Non-pigmented ciliary epithelial cell (primary cell): ENCODE results near the gene CXCL8.
"Not testable (repeated sequence)": the region's sequence is repeated elsewhere in the genome, so short reads cannot be mapped to it uniquely, and the experiment has no call there.

ENCODE experiments used
- DNase-seq: peaks from one replicate; pipeline ENCODE4 v3.0.0-alpha.2; 2010; ENCODE audit warnings: low read depth

The CXCL8 gene

DNA sequence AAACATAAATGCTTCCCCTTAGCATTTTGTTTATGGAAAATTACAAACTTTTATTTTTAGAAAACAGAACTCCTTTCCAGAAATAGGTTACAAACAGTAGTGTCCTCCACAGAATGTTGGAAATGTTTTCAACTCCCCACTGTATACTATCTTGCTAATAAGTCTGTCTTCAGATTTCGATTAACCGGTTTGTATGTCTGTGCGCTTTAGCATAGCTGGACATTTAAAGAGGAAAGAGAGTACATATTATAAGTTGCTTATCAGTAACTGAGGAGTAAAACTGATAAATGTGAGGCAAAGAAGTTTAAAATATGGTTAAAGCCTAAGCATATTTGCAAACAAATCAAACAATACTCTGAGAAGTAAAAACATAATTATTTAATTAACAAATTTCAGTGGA, 3.4 kb downstream of the CXCL8 start:
- DNase-seq, result no peak

DNA sequence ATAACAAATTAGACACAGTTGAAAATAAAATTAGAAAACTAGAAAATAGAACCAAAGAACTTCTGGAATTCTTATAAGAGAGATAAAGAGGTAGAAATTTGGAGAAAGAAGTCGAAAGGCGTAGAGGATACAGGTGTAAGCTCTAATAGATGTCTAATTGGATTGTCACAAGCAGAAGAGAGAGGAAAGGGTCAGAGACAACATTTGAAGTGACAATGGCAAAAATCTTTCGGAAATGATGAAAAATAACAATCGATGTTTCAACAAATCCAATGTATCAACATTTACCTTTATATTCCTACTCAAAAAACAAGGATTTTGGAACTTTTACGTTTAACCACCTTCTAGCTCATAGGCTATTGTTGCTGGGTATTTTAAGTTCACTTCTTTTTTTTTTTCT, 3.8 kb downstream of the CXCL8 start:
- no peak for DNase-seq

DNA sequence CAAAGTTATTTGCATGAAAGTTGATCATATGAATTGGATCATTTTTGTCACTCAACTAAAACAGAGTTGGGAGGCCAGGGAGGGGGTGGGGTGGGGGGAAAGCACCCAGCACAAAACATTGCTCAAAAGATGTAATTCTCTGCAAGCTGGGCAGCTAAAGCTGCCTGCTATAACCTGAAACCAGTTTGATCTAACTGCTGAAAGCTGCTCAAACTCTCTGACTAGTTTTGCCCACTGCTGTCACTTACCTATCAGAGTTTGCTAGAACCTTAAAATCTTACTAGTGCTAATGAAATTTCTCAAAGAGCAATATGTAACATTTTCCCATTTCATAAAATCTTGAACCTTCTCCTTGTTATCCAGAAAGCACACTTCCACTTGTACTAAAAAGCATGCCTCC, 10.4 kb downstream of the CXCL8 start:
- no peak for DNase-seq

DNA sequence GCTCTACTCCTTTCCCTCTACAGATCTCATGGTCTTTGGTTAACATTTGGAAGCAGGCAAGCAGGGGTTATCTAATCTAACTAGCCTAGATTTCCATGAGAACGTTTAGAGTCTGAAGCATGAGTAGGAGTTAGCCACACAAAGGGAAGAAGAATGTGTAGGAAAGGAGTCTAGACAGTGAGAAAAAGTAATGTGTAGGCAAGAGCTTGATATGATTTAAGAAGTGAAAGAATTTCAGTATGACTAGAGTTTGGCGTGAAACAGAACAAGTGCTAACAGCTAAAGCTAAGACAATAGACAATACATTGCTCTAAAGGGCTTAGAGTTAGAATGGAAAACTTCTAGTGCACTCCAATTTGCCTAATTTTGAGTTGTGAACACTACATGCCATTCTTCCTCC, 10.8 kb downstream of the CXCL8 start:
- DNase-seq, result no peak

DNA sequence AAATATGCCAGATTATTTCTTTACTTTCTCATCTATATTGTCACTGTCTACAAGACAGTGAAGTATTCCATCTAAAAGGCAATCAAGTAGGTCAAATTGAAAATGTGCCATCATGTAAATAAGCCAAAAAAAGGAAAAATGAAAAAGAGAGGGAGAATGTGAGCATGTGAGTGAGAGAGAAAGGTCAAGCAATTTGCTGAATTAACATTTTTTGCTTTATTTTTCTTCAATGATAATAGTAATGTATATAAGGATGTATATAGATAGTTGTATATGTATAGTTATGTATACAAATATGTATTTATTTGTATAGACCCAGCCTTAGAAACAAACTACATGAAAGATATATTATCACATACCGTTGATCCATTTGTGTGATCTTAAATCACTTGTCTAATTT, 11.5 kb downstream of the CXCL8 start:
- no peak for DNase-seq

DNA sequence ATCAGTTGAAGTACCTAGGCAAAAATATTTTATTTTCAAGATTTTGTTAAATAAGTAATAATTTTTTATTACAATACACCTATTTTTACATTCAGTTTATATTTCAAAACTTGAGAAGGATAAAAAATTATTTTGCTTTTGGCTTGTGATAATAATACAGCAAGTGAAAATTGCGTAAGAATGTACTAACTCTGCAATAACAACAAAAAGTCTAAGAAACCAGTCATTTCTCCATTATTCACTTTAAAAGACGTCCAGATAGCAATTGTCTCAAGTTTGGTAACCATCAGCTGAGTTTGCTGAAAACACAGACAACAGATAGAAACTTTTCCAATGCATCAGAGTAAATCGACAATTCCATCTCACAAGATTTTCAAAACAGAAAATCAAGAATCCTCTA, 12.1 kb downstream of the CXCL8 start:
- DNase-seq, result no peak

DNA sequence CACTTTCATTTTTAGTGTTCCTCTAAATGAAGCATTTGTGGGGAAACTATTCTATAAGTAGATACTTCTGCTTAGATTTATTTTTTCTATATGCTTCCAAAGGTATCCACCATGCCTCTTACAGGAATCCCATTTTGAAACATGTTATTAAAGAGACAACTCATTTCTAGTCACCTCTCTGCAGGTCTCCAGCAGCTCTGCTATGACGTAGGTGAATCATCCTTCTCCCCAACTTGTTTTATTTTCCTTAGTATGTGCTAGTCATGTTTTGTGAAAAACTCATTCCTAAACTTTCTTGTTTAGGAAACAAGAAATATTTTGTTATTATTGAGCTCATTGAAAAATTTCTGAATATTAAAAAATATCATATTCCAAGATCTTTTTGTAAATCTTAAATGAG, 12.8 kb downstream of the CXCL8 start:
- no peak for DNase-seq

DNA sequence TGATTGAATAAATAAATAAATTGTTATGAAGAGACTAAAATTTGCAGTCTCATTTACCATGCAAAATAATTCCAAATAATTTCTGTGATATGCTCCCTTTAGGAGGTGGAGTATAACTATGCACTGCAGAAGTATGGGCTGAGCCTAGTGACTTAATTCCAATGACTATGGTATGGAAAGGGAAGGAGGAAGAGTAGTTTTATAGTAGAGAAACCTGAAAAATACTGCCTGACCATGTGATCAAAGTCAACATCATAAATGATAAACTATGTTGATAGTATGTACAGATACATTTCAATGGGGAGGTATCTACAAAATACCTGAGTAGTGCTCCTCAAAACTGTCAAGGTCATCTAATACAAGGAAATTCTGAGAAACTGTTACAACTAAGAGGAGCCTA, 14.6 kb downstream of the CXCL8 start:
- DNase-seq, result no peak

DNA sequence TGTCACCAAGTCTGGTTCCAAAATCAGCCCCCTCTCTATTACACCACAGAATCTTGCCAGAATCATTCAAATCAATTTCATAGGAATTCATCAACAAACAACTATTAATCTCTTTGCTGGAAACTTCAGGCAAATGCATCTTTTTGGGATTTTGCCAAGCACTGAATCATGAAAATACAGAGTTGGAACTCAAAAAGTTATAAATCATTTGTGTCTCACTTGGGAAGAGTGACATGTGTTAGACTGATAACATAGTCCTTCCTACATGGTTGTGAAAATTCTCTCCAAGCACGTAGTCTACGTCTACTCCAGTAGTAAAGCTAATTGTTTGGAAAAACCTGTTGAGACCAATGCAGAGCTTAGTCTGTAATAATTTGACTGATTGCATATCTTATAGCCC, 19.0 kb downstream of the CXCL8 start:
- DNase-seq, result no peak

DNA sequence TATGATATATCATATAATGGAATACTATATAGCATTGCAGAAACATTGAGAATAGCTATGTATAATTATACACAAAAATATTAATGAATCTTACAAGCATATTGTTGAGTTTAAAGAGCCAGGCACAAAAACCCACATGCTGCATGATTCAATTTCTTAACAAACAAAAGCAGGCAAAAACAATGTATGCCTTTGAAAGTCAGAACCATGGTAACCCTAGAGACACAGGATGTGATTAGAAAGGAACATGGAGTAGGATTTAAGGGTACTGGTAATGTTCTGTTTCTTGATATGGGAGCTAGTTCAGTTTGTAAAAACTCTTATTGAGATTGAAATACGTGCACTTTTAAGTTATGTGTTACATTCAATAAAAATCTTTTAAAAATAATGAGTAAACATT, 21.5 kb downstream of the CXCL8 start:
- DNase-seq, result no peak

DNA sequence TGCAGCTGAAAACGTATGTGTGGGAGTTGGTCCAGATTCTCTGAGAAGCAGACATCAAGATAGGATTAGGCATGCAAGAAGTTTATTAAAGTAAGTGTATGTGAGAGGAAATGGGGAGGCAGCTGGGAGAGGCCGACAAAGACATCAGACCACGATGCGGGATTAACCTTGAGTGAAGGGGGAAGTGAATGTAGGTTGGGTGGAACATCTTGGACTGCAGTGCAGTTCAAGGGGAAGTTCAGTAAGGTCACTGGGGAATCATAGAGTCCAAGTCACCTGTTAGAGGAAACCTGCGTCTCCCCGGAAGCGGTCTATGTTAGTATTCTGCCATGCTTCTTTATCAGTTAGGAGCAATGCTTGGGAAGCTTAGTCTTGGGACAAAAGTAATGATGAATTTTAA, 22.0 kb downstream of the CXCL8 start:
- DNase-seq, result no peak

DNA sequence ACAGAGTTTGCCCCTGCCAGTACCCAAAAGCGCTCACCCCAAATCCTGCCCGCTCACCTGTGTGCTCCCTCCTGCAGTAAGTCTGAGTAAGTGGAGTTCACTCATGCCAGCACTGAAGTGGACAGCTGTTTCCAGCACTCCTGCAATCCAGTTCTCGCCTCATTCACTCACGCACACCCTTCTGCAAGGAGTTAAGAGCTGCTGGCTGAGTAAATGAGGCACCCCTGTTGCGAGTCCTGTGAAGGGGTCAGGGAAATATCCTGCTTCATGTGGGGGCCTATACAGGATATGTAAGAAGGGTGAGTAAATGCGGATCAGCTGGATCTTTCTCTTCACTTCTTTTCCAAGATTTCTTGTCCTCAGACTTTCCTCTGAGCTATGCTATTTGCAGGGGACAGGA, 23.5 kb downstream of the CXCL8 start:
- no peak for DNase-seq

DNA sequence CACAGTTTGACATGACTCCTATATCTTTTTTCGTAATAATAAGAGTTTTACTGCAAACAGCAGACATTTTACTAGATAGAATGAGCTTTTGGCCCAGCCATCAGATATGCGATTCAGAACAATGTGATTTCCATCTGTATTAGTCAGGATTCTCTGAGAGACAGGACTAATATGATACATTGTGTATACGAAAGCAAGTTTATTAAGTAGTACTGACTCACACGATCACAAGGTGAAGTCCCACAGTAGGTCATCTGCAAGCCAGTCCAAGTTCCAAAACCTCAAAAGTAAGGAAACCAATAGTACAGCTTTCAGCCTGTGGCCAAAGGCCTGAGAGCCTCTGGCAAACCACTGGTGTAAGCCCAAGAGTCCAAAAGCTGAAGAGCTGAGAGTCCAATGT, 24.1 kb downstream of the CXCL8 start:
- DNase-seq, result no peak

DNA sequence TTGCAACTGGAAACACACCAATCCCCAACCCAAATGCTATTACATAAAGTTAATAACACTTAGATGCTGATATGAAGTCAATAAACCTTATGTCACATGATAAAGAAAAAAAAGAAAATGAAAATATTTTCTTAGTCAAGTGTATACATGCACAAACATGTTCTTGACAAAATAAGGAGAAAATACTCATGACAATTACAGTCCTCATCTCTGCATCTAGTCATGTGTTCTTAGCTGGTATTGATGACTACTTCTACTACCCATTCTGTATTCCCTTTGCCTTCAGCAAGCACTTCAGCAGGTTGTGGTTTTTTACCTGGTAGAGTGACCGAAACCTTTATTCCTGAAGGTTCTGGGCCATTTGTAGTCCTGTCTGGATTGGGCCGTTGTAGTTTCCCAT, 24.9 kb downstream of the CXCL8 start:
- DNase-seq, result no peak

DNA sequence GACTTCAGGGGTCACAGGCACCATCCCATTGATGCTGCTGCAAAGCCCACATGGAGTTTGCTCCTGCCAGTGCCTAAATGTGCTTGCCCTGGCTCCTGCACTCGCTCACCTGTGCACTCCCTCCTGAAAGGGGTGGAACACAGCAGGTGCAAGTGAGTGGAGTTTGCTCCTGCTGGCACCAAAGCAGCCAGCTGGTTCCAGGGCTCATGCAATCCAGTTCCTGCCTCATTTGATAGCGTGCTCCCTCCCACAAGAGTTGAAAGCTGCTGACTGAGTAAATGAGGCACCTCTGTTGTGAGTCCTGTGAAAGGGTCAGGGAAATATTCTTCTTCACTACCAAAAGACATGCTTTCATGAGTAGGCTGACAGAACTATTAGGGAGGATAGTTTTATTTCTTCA, 30.5 kb downstream of the CXCL8 start:
- no peak for DNase-seq

DNA sequence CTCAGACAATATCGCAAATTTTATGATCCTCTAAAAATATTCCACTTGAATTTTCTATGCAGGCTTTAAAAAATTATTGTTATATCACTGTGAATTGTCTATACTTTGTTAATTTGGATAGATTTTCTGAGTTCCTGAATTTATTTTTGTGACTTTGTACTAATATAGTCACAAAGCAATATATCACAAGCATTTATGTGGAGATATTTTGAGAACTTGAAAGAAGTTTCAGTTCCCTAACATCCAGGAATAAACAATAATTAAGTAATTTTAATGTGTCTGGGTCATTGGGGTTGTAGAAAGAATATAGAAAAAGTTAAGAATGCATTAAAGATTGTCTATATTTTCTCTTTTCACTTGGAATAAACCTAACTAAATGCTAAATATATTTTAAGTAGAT, 32.0 kb downstream of the CXCL8 start:
- DNase-seq, result no peak

DNA sequence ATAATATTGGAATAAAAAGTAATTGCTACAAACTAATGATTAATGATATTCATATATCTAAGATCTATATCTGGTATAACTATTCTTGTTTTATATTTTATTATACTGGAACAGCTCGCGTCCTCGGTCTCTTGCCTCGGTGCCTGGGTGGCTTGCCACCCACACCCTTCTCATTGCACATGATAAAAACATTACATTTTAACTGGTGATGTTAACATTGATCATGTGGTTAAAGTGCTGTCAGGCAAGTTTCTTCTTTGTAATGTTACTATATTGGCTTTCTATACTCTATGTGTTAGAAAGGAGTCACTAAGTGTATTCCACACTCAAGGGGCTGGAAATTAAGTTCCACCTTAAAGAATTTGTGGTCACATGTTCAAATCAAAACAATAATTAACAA, 34.0 kb downstream of the CXCL8 start:
- not testable (repeated sequence) for DNase-seq

DNA sequence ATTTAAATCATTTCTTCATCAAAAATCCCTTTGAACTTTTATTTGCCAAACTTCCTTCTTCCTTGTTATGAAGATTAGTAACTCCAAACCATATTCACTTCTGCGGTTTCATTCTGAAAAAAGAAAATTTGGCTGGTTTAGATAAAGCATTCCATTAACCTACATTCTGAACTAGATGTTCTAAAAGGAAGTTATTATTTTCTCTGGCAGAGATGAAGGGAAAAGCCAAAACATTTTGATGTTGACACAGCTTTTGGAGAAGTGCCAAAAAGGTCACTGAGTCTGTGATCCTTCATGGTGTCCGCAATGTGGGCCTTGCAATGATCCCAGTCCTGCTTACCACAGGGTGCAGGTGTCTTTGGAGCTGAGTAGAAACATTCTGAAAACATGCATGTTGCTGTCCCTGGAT, 36.0 kb downstream of the CXCL8 start:
- DNase-seq, result peak; percentile 86

DNA sequence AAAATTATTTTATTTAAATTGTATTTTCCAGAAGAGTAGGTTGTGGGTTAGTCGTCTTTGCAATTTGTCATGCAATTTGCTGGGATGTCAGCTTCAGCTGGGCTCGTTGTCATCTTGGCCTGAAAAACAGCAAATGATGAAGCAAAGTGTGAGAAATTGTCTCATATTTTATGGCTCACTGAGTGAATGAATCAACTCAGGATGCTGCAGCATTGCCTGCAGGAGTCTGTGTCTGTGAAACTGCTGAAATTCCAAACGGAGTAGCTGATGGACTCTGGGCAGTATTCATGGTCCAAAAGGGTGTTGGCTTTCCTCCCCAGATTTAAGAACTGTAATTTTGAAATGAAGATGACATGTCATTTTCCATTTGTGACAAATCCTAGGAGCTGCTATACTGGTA, 37.2 kb downstream of the CXCL8 start:
- no peak for DNase-seq

DNA sequence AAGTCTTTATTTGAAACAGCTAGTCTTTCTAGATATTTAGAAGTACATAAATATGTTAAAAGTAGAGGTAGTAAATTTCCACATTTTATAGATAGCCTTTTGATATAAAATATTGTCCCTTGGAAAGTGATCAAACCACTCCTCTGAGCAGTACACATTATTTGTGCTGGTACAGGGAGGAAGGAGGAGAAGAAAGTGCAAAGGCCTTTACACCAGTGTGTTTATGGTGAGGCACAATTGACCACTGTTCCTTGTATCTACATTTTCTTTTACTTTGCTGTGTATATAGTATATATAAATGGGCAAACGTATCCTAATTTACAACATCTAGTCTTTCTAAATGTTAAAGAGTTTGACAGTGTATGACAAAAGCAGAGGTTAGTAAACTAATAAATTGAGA, 39.9 kb downstream of the CXCL8 start:
- DNase-seq, result no peak

DNA sequence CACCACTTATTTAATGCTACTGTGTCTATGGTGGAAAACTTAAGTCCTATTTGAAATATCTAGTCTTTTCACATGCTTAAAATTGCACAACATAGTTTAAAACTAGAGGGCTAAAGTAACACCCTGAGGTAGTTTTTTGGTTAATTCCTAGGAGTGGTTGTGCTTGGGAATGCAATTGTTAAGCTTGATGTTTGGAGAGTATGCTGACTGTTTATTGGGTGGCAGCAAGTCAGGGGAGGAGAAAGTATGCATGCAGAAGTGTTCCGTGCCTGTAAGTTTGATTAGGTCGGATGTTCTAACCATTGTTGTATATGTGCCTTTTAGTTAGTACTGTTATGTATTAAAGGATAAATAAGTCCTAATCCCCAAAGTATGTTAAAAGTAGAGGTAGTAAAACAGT, 40.5 kb downstream of the CXCL8 start:
- DNase-seq, result no peak

DNA sequence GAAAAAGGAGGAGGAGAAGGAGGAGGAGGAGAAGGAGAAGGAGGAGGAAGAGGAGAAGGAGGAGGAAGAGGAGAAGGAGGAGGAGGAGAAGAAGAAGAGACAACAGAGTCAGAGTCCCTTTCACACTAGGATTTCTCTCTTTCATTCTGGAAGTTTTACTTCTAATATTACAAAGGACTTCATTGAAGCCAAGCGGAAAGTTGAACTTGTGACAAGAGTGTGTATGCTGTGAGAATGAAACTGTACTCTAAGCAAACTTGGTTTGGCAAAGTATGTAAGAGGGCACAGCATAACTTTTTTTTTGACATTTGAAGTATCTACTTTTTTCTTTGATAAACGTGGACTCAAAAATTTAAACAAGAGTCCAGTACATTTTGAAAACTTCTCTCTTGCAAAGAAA, 48.0 kb downstream of the CXCL8 start:
- DNase-seq, result no peak
